GM21786 (cell line): Measurements from ENCODE around the gene SHOX.
"Not testable (repeated sequence)": the region's sequence is repeated elsewhere in the genome, so short reads cannot be mapped to it uniquely, and the experiment has no call there.

ENCODE experiments used
- ATAC-seq: cut with Tn5 transposase; IDR thresholded peaks from one replicate; pipeline ENCODE4 v1.9.1; 2021; ENCODE audit not compliant: unreplicated experiment

Gene SHOX

GRCh38 chrX:630612-631496, at the start of gene SHOX:
TSS of gene SHOX (plus strand) at chrX:630791. CDS start at chrX:630898, 107 bp downstream.
- no peak for ATAC-seq

DNA sequence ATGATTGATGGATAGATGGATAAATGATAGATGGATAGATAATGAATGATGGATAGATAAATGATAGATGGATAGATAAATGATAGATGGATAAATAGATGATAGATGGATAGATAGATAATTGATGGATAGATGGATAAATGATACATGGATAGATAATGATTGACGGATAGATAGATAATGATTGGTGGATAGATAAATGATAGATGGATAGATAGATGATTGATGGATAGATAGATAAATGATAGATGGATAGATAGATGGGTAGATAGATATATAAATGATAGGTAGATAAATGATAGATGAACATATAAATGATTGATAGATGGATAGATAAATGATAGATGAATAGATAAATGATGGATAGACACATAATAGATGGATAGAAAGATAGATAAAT, 49.5 kb upstream of the SHOX start:
- ATAC-seq = no peak

- ATAC-seq = no peak
These were observed 48.8 kb upstream of the SHOX start for GRCh38 chrX:581720-582298.

GRCh38 chrX:584572-584971, 46.0 kb upstream of the SHOX start:
- ATAC-seq = no peak

DNA sequence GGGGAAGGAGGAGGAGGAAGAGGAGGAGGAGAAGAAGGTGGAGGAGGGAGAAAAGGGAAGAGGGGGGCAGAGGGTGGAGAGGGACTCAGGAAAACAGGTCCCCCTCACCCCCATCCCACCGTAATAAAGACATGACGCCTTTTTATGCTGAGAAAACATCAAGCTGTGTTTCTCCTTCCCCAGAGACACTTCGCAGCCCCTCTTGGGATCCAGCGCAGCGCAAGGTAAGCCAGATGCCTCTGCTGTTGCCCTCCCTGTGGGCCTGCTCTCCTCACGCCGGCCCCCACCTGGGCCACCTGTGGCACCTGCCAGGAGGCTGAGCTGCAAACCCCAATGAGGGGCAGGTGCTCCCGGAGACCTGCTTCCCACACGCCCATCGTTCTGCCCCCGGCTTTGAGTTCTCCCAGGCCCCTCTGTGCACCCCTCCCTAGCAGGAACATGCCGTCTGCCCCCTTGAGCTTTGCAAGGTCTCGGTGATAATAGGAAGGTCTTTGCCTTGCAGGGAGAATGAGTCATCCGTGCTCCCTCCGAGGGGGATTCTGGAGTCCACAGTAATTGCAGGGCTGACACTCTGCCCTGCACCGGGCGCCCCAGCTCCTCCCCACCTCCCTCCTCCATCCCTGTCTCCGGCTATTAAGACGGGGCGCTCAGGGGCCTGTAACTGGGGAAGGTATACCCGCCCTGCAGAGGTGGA, 45.3 kb upstream of the SHOX start:
- ATAC-seq = no peak

DNA sequence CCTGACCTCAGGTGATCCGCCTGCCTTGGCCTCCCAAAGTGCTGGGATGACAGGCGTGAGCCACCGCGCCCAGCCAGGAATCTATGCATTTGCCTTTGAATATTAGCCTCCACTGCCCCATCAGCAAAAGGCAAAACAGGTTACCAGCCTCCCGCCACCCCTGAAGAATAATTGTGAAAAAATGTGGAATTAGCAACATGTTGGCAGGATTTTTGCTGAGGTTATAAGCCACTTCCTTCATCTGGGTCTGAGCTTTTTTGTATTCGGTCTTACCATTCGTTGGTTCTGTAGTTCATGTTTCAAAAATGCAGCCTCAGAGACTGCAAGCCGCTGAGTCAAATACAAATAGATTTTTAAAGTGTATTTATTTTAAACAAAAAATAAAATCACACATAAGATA, 44.2 kb upstream of the SHOX start:
- ATAC-seq = no peak

DNA sequence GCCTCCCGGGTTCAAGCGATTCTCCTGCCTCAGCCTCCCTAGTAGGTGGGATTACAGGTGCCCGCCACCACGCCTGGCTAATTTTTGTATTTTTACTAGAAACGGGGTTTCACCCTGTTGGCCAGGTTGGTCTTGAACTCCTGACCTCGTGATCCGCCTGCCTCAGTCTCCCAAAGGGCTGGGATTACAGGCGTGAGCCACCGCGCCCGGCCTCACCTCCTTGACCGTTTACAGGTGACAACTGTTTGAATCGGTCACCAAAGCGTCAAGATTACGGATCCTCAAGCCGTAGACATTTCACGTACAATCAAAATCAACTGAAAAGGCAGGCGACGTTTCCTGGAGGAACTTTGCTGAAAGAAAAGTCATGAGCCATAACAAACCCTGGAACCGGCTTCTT, 41.3 kb upstream of the SHOX start:
- not testable (repeated sequence) for ATAC-seq

DNA sequence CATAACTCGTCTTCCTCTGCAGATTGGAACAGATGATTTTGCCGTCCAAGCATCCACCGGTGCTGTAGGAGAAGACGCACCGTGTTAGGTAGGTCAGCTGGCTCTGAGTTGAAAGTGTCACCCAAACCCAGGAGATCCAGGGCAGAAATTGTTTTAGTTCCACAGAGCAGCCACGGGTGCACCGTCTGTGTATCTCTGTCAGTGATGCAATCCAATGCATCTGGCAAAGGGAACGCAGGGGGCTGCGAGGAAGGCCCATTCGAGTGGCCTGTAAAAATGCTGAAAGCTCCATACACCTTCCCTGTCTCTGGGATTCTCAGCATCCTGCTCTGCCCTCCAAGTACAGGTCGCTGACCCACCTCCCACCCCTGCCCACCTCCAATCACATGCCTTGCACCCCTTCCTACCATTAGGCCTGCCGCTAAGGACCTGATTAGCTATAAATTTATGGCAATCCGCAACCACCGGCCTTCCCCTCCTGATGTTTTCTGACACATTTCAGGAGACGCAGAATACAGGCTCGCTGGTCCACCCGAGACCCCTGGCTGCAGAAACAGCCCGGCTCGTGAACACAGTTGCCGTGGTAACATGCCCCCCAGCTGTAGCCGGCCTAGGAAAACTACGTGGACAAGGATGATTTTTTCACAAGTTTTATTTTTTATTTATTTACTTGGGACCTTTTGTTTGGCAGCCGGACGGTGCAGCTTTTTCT, 39.7 kb upstream of the SHOX start:
- ATAC-seq = no peak

- no peak for ATAC-seq
These were observed 30.5 kb upstream of the SHOX start for GRCh38 chrX:599837-600715.

DNA sequence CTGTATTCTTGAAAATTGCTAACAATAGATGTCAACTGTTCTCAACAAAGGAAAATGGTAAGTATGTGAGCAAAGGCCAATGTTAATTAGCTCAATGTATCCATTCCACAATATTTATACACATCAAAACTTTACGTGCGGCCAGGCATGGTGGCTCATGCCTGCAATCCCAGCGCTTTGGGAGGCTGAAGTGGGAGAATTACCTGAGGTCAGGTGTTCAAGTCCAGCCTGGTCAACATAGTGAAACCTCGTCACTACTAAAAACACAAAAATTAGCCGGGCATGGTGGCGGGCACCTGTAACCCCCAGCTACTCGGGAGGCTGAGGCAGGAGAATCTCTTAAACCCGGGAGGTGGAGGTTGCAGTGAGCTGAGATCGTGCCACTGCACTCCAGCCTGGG, 27.6 kb upstream of the SHOX start:
- ATAC-seq = not testable (repeated sequence)

GRCh38 chrX:604616-605015, 26.0 kb upstream of the SHOX start:
- not testable (repeated sequence) for ATAC-seq

DNA sequence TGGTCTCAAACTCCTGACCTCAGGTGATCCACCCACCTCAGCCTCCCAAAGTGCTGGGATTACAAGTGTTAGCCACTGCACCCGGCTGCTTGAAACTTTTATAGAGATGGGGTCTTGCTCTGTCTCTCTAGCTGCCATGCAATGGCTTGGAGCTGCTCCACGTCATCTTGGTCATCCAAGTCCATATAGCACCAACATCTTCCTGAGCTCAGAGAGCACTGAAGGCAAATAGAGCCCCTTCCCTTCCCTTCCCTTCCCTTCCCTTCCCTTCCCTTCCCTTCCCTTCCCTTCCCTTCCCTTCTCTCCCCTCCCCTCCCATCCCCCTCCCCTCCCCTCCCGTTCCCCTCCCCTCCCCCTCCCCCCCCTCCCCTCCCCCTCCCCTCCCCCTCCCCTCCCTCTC, 22.5 kb upstream of the SHOX start:
- not testable (repeated sequence) for ATAC-seq

GRCh38 chrX:614136-614535, 16.5 kb upstream of the SHOX start:
- no peak for ATAC-seq

- ATAC-seq = no peak
These were observed 13.2 kb upstream of the SHOX start for GRCh38 chrX:617401-617800.

DNA sequence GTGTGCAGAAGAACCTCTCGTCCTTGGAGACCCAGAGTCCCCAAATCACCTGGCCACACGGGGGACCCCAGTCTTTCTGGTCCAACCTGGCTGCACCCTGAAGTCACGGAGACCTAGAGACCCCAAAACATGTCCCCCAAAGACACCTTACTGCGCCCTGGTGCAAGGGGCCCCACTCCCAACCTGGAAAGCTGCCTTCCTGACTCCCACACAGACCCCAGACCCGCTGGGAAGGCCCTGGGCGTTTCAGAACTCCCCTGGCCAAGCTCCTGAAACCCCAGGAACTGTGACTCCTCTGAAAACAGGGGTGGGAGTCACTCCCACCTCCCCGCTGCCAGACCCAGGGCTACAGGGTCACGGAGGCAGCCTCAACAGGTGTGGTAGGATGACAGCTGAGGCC, 12.7 kb upstream of the SHOX start:
- ATAC-seq = no peak

GRCh38 chrX:618304-618703, 12.3 kb upstream of the SHOX start:
- ATAC-seq = not testable (repeated sequence)

- ATAC-seq = no peak
These were observed 11.7 kb upstream of the SHOX start for GRCh38 chrX:618761-619450.

DNA sequence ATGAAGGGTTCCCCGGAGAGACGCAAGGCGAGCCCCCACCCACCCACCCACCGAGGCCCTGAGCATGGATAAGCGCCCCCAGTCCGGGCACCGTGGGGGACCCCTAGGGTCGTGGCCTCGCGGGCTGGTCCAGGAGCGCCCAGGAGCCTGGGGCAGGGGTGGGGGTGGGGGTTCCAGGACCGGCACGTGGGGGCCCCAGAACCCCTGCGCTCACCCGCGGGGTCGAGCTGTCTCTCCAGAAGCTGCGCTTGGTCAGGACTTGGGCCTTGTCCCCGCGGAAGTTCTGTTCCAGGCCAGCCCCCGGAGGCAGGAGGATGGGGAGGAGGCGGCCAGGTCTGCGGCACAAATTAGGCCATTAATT, 11.2 kb upstream of the SHOX start:
- no peak for ATAC-seq

GRCh38 chrX:619812-620531, 10.6 kb upstream of the SHOX start:
- ATAC-seq = no peak
